ENCODE measurements around the gene GPR37L1.
"Not testable (repeated sequence)": the region's sequence is repeated elsewhere in the genome, so short reads cannot be mapped to it uniquely, and the experiment has no call there.

Gene GPR37L1

DNA sequence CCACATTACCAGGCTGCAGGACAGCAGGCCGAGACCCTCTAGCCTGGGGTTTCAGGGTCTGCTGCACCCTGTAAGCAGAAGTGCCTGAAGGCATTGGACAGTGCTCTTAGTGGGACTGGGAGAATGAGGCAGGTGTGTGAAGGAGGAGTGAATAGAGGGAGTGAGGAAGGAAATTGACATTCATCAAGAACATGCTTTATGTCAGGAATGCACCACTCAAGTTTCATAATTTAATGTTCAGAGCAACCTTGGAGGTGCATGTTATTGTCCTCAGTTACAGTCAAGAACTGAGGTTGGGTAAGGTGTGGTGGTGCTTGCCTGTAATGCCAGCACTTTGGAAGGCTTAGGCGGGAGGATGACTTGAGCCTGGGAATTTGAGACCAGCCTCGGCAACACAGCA is 11.7 kb upstream of the GPR37L1 start:
- DNase-seq (ENCODE audit: low spot score) = no peak

DNA sequence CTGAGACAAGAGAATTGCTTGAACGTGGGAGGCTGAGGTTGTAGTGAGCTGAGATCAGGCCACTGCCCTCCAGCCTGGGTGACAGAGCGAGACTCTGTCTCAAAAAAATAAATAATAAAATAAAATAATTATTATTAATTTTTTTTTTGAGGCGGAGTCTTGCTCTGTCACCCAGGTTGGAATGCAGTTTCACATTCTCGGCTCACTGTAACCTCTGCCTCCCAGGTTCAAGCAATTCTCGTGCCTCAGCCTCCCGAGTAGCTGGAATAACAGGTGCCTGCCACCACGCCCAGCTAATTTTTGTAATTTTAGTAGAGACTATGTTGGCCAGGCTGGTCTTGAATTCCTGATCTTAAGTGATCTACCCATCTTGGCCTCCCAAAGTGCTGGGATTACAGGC is 11.1 kb upstream of the GPR37L1 start:
- not testable (repeated sequence) for DNase-seq (ENCODE audit: low spot score)

DNA sequence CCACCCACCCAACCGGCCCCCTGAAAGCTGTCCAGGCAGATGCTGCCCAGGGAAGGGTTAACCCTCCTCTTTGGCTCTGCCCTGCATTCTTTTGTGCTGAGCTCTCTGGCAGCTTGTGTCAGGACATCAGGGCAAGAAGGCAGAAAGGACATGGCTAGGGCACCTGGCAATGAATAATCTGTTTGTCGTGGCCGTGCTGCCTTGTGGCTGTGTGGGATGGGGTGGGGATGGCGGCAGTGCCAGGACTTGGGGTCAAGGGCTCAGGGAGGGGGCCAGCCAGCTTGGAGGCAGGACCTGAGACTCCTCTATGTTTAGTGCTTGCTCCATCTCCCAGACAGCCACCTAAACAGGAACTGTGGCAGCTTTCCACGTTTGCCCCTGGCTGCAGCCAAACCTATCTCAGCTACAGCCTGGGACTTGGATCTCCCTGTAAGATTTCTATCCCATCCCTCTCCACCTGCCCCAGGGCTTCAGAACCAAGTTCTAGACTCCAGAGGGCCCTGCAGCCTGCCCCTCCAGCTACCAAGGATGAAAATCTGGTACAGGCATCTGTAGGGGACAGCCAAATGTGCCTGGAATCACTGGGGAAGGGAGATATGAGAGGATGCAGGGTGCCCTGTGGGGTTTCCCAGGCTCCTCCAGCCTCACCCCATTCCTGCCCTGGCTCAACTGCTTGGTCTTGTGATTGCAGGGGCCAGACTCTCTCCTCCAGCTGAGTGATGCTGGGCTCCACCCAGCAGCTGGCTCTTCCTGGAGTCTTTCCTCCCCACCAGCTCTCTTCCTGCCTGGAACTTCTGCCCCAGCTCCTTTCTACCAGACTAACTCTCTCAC is 9.6 kb upstream of the GPR37L1 start:
- DNase-seq (ENCODE audit: low spot score) = no peak

DNA sequence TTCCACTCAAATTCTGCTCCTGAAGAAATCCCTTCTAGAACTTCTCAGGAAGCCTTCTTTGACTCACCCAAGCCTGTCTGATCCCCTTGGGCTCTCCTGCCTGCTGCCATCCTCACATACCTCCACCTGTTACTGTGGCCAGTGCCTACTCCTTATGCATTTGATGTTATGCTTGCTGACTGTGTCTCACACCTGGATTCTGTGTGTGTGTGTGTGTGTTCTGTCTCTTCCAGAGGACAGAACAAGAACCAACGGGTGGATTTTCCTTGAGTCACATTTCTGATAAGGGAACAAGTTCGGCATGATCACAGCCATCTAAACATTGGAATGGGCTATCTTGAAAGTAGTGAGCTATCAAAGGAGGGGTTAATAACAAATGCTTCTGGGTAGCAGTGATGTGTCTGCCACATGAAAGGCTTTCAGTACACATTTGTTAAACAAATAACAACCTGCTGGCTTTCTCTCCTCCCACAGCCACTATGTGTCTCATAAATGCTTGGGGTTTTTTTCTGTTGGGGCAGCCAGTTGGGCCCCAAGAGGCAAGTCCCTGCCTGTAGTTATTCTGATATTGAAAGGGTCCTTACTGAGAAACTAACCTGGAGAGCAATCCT is 8.9 kb upstream of the GPR37L1 start:
- no peak for DNase-seq (ENCODE audit: low spot score)

DNA sequence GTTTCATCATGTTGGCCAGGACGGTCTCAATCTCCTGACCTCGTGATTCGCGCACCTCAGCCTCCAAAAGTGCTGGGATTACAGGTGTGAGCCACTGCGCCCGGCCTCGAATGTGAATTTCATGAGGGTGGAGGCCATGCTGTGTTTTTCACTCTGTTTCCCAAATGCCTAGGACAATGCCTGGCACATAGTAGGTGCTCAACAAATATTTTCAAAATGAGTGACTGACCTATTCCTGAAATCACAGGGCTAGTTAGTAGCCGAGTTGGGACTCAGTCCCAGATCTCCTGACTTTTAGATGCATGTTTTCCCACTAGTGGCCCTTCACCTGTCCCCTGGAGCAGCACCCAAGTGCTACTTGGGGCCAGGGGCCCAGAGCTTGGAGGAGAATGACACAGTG is 6.4 kb upstream of the GPR37L1 start:
- DNase-seq (ENCODE audit: low spot score) = no peak

DNA sequence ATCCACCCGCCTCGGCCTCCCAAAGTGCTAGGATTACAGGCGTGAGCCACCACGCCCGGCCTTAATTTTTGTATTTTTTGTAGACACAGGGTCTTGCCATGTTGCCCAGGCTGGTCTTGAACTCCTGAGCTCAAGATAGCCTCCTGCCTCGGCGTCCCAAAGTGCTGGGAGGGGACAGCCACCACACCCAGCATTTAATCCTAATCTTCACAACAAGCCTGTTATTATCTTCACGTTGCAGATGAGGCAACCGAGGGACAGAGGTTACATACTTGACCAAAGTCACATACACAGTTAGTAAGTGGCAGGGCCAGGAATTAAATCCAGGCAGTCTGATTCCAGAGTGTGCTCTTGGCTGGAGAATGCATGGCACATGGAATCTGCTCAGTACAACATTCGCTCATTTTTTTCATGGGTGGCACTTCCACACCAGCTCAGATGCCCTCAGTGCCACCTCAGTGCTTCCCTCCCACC is 4.8 kb upstream of the GPR37L1 start:
- no peak for DNase-seq (ENCODE audit: low spot score)

DNA sequence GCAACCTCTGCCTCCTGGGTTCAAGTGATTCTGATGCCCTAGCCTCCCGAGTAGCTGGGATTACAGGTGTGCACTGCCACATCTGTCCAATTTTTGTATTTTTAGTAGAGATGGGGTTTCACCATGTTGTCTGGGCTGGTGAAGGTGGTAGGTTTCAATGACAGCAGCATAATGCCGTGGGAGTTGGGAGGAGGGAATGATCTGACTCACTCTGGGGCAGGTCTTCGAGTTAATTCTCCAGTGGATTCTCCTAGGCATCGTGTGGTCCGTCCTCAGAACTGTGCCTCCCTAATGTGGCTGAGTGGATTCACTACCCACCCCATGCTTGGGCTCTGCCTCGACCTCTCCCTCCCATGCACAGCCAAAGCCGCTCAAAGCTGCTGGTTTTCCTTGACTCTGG is 1.7 kb upstream of the GPR37L1 start:
- DNase-seq (ENCODE audit: low spot score) = no peak

DNA sequence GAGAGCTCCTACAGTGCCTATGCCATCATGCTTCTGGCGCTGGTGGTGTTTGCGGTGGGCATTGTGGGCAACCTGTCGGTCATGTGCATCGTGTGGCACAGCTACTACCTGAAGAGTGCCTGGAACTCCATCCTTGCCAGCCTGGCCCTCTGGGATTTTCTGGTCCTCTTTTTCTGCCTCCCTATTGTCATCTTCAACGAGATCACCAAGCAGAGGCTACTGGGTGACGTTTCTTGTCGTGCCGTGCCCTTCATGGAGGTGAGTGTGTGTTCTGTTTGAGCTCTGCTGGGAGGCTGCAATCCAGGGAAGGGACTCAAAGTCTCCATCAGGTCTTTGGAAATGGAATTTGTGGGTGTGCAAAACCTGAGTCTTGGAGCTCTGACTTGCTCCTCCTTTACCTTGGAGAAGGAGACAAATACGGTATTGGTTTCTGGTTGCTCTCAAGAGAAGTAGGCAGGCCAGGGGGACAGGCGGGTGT is 658 bp downstream of the GPR37L1 start:
- no peak for DNase-seq (ENCODE audit: low spot score)

DNA sequence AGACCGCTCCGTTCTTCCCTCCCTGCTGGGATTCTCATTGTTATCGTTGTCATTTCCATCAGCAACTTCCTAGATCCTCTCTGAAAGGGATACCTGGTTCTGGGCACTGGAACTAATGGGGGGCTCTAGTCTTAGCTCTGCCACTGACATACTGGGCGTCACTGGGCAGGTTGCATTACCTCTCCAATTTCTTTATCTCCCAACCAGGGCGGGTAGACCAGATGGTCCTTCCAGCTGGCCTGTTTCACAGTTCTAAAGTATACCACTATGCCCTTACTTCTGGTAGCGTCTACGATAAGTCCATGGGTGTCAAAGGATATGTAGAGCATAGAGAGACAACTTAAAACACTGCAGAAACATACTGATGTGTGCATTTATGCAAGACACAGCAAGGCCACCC is 1.4 kb downstream of the GPR37L1 start:
- DNase-seq (ENCODE audit: low spot score) = no peak

DNA sequence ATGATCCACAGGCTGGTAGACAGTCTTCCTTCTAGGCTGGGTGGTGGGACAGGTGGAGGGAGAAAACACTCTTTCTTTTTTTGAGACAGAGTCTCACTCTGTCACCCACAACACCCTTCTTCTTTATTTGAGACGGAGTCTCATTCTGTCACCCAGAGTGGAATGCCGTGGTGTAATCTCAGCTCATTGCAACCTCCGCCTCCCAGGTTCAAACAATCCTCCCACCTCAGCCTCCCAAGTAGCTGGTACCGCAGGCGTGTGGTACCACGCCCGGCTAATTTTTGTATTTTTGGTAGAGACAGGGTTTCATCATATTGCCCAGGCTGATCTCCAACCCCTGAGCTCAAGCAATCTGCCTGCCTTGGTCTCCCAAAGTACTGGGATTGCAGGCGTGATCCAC is 2.9 kb downstream of the GPR37L1 start:
- no peak for DNase-seq (ENCODE audit: low spot score)

DNA sequence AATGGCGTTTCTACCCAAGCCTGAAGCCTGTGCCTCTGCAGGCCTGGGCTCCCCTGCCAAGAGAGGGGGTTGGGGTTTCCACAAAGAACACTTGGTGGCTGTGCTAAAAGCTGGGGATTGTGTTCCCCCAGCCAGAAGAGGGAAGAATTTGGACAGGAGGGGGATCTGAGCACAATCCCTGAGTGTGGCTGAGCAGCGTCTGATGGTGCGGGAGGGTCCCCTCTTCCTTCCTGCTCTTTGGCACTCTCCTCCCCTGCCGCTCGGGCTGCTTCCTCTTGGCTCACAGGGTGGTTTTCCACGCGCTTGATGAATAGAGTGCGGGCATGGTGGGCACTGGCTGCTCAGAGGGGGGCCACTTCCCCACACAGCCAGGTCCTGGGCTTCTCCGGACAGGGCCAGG is 3.7 kb downstream of the GPR37L1 start:
- no peak for DNase-seq (ENCODE audit: low spot score)

DNA sequence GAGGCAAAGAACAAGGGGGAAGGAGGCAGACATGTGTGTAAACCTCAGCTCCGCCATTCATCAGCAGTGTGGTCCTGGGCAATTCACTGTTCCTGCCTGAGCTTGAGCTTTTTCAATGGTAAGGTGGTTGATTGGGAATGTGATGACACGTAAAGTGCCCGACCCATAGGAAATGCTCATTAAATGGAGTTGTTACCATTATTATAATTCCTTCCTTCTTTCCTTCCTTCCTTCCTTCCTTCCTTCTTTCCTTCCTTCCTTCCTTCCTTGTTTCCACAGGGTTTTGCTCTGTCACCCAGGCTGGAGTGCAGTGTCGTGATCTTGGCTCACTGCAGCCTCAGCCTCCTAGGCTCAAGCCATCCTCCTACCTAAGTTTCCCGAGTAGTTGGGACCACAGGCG is 4.3 kb downstream of the GPR37L1 start:
- no peak for DNase-seq (ENCODE audit: low spot score)

DNA sequence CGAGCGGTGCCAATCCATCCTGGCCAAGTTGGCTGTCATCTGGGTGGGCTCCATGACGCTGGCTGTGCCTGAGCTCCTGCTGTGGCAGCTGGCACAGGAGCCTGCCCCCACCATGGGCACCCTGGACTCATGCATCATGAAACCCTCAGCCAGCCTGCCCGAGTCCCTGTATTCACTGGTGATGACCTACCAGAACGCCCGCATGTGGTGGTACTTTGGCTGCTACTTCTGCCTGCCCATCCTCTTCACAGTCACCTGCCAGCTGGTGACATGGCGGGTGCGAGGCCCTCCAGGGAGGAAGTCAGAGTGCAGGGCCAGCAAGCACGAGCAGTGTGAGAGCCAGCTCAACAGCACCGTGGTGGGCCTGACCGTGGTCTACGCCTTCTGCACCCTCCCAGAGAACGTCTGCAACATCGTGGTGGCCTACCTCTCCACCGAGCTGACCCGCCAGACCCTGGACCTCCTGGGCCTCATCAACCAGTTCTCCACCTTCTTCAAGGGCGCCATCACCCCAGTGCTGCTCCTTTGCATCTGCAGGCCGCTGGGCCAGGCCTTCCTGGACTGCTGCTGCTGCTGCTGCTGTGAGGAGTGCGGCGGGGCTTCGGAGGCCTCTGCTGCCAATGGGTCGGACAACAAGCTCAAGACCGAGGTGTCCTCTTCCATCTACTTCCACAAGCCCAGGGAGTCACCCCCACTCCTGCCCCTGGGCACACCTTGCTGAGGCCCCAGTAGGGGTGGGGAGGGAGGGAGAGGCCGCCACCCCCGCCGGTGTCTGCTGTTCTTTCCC is 5.3 kb downstream of the GPR37L1 start:
- DNase-seq (ENCODE audit: low spot score) = no peak

DNA sequence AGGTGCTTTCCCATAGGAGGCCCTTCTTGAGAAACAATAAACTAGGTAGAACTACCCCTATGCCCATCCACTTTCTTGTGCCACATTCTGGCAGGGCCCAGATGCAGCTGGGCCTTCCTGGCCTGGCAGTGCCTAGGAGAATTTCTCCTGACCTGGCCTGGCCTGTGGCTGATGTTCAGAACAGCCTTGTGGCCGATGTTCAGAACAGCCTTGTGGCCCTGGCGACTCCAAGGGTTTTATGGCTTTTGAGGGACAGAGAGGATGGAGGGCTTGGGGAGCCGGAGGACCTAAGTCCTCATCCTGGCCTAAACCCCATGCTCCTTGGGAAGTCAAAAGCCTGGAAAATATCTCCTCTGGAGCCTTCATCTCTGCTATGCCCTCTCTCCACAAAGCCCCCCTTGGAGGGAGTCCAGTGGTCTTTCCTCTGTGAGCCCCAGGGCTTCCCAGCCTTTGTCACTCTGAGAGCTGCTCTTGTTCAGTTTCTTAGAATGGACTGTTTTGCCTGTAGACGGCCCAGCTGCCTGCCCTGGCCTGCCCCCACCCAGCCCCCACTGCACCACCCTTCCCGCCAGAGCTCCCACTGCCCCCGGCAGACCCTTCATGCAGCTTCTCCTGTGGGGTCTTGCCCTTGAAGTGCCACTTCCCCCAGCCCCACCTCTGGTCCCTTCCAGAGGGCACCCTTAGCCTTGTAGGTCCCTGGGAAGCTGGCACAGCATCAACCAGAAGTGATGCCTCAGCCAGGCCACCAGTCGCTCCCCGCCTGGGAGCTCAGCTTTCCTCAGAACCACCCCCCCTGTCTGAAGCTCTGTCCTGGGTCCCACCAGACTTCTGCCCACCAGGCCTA is 7.0 kb downstream of the GPR37L1 start:
- no peak for DNase-seq (ENCODE audit: low spot score)

DNA sequence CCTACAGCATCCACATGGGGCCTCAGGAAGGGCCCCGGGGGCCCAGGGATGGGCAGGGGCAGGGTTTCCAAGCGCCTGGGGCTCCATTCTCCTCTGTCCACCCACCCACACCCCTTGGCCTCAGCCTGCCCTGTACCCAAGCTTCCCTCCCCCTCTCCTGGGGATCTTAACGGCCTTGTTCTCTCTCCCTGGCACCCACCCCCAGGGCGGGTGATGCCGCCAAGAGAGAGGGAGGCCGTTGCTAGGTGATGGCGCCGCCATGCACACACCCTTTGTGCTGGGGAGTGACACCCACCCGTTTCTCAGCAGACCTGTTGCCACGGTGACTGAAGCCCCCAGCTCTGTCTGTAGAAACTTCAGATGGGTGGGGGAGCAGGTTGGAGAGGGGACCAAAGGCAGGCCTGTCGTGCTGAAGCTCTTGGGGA is 7.6 kb downstream of the GPR37L1 start:
- DNase-seq (ENCODE audit: low spot score) = no peak

DNA sequence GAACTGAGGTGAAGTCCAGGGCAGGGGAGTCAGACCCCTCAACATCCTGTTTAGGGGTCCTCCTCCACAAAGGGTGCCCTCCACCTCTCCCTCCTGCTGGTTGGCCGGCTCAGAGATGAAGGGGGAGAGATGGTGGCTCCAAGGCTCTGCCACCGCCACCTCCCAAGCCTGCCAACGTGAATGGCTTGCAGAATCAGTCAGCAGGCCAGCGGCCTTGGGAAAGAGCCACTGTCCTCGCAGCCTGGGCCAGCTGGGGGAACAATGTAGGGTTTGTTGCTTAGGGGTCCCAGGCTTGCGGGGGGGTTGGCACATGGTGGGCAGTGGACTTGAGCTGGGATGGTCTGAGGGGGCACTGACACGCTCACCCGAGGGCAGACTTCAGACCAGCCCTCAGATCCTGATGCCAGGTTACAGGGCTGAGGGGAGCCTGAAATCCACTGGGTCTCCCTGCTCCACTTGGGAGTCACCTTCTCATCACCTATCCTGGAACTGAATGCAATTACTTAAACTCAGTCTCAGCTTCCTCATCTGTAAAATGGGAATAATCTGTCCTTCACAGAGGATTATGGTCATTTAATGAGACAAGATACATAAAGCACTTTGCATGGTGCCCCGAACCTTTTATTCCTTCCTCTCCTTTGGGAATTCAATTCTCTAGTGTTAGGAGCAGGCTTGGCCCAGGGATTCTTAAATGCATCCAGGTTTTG is 8.3 kb downstream of the GPR37L1 start:
- DNase-seq (ENCODE audit: low spot score) = no peak

DNA sequence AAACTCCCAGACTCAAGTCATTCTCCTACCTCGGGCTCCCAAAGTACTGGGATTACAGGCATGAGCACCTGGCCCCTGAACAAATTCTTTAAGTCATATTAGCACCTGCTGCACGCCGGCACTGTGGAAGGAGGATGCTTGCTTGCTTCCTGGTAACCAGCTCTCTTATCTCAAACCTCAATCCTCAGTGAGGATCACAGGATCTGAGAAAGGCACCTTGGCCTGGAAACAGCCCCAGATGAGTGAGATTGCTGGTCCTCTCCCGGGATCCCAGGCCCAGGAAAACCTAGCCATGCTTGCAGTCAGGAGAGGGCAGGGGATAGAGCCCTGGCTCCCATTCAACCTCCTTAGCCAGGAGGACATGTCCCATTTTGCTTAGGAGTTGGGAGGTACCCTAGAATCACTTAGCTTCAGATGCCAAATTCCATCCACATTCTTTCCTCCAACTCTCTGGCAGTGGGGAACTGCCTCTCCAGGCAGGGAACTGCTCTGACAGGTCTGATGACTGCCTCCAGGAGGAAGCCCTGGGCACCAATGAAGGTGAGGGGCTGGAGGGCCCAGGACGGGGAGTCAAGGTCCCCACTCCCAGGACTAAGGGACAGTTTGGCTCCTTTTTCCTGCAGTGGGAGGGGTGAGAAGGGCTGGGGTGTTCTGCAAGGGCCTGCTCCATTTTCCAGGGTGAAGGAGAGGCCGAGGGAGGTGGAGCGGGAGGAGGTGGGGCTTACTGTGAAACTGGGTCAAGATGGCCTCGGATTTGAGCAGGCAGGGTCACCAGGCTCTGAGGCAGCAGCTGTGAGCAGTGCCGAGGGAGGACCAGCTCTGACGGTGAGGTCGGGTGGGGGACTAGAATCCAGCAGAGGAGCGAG is 9.5 kb downstream of the GPR37L1 start:
- DNase-seq (ENCODE audit: low spot score) = no peak

DNA sequence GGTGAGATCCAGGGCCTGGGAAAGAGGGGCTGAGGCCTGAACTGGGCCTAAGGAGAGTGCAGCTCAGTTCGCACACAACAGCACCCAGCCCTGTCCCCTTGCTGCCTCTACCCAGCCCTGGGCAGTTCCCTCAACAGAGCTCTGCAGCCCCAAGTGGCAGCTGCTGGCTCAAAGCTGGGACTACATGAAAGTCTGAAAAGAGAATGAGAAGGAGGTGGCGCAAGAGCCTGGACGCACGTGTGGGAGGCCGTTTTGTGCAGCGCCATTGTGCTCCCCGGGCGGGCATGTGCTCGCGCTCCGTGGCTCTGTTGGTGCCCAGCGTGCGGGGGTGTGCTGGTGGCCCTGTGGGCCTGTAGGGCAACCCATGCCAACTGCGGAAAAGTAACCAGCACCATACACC is 10.3 kb downstream of the GPR37L1 start:
- no peak for DNase-seq (ENCODE audit: low spot score)

DNA sequence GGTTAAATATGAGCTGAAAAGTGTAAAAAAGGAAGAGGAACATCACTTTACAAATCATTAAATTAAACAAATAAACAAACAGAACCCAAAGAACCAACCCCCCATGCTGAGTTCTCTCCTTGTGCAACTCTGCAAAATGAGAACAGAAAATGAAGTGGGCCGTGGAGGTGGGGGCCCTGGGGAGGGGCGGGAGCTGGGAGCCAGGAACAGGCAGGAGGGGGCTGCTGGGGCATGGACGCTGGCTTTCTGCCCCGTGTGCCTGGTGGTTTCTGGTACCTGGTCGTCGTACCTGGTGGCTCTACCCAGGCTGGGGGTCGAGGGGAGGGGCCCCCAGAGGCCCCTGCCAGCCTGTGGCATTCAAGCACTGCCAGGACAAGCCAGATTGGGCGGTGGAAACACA is 10.8 kb downstream of the GPR37L1 start:
- DNase-seq (ENCODE audit: low spot score) = no peak

DNA sequence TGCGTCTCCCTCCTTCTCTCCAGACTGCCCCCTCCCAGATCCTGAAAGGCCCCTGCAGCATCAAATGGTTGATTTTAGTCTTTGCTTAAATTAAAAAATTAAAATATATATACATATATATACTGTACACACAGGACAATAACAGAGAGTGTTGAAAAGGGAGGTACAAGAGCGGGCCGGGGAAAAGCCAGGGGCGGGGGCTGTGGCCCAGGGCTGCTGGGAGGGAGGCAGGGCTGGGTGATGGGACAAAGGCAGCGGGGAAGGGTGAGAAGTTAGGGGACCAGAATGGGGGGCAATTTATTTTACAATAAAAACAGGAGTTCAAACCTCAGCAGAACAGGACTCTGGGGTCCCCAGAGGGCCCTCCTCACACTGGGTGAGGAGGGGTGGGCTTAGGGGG is 11.3 kb downstream of the GPR37L1 start:
- no peak for DNase-seq (ENCODE audit: low spot score)
